CD4-positive, CD25-positive, alpha-beta regulatory T cell (primary cell): ENCODE measurements around the gene DHRS11. TPM values are rescaled to one million over a fixed set of nuclear protein-coding genes. Genes with fewer than 3 reads are reported as not detected.
A peak's percentile ranks its signal among the peaks of the same experiment; 100 is the strongest.

ENCODE experiments used
- ATAC-seq, 2 donors: fragments of 150-1000 bp; cut with Tn5 transposase; one replicate each; pipeline ENCODE4 v1.10.0; 2021; ENCODE audit warnings: low read depth in 2 of 2, moderate number of reproducible peaks in 2 of 2, moderate library complexity in 1 of 2
- DNase-seq, 3 donors: peaks; one replicate each; pipeline versions ENCODE4 v3.0.0 to v3.0.0-alpha.2; 2012 to 2022; ENCODE audit warnings: mixed read lengths in 1 of 3
- H3K27ac ChIP-seq: one replicate; pipeline ENCODE4 v1.7.0; 2013; ENCODE audit warnings: mild to moderate bottlenecking, low read length; ENCODE audit not compliant: insufficient read depth, poor library complexity, severe bottlenecking
- H3K27me3 ChIP-seq: one replicate; pipeline ENCODE4 v1.7.0; 2013; ENCODE audit warnings: low read length; ENCODE audit not compliant: control insufficient read depth, insufficient read depth
- H3K36me3 ChIP-seq: one replicate; pipeline ENCODE4 v1.7.0; 2013; ENCODE audit warnings: mild to moderate bottlenecking, low read length, moderate library complexity; ENCODE audit not compliant: control insufficient read depth, insufficient read depth
- H3K4me1 ChIP-seq: 2 replicates; pipeline ENCODE4 v1.7.0; 2013; ENCODE audit warnings: mild to moderate bottlenecking, low read length; ENCODE audit not compliant: insufficient read depth, control insufficient read depth, poor library complexity, severe bottlenecking
- H3K4me3 ChIP-seq: one replicate; pipeline ENCODE4 v1.7.0; 2013; ENCODE audit warnings: low read depth, mild to moderate bottlenecking, low read length, moderate library complexity
- H3K9me3 ChIP-seq, 2 experiments: 1 replicate in 1 of 2; 2 replicates in 1 of 2; pipeline ENCODE4 v1.7.0; 2013; ENCODE audit warnings: low read length in 2 of 2, mild to moderate bottlenecking in 1 of 2, moderate library complexity in 1 of 2; ENCODE audit not compliant: control insufficient read depth in 2 of 2
- H3K27ac Mint-ChIP-seq, 3 donors: one replicate each; pipeline ENCODE4 v1.8.0; 2020 to 2022; ENCODE audit warnings: mild to moderate bottlenecking in 3 of 3, mixed read lengths in 3 of 3, moderate library complexity in 2 of 3
- H3K27me3 Mint-ChIP-seq: one replicate; pipeline ENCODE4 v1.8.0; 2022; ENCODE audit warnings: mild to moderate bottlenecking, mixed read lengths
- H3K36me3 Mint-ChIP-seq: one replicate; pipeline ENCODE4 v1.8.0; 2020; ENCODE audit warnings: mixed read lengths
- H3K4me1 Mint-ChIP-seq, 4 donors: one replicate each; pipeline ENCODE4 v1.8.0; 2020 to 2022; ENCODE audit warnings: mixed read lengths in 4 of 4, mild to moderate bottlenecking in 1 of 4
- H3K4me3 Mint-ChIP-seq, 4 donors: one replicate each; pipeline ENCODE4 v1.8.0; 2020 to 2022; ENCODE audit warnings: mild to moderate bottlenecking in 4 of 4, mixed read lengths in 4 of 4, moderate library complexity in 3 of 4
- H3K9me3 Mint-ChIP-seq, 7 donors: one replicate each; pipeline ENCODE4 v1.8.0; 2020 to 2022; ENCODE audit warnings: mixed read lengths in 7 of 7, mild to moderate bottlenecking in 3 of 7, moderate library complexity in 2 of 7
- polyA plus RNA-seq, 4 donors: library from polyadenylated mRNA; unstranded; fragments of 300-500 nt; fragmentation: Illumina TruSeq; gene quantifications; one replicate each; pipeline ENCODE4 v1.2.3, GENCODE V29; 2021
- total RNA-seq: library from RNA; stranded (reverse); gene quantifications from one replicate; pipeline ENCODE4 v1.2.3, GENCODE V29; 2022

Gene DHRS11
- total and polyA plus RNA-seq, 5 donors from 2014 or later = 3.3 to 5.5 (median 4.7) TPM

DNA sequence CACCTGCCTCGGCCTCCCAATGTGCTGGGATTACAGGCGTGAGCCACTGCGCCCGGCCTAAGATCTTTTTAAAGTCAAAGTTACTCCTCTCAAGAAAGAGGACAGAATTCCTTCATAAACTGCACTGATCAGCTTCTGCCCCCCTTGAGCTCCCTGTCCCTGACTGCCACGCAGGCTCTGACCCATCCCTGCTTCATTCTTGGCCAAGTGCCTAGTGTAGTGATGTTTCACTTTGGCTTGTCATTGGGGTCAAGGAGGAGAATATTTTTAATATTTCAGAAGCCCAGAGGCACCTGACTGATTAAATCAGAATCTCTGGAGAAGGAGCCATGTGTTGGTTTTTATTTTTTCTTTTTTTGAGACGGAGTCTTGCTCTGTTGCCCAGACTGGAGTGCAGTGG lies 18.8 kb downstream of the DHRS11 start:
- no peaks in the 10 kb centered on the region for H3K27me3 Mint-ChIP-seq

DNA sequence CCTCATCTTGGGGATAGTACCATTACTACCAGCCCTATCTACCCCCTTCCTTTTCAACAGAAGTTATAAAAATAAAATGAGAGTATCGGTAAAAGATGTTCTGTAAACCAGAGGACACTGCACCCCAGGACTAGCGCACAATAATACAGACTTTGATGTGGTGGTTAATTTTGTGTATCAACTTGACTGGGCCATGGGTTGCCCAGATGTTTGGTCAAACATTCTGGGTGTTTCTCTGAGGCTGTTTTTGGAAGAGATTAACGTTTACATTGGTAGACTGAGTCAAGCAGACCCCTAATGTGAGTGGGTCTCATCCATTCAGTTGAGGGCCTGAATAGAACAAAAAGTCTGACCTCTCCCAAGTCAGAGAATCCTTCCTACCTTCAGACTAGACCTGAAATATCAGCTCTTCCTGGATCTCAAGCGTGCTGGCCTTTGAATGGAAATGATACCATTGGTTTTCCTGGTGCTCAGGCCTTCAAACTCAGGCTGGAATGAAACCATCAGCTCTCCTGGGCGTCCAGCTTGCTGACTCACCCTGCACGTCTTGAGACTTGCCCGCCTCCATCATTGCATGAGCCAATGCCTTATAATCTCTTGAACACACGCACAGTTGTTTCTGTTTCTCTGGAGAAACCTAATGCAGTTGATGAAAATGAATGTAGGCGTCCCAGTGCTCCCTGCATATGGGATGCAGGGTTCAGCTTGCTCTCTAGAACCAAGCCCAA lies 19.8 kb downstream of the DHRS11 start:
- no peak for ATAC-seq
- Mint-ChIP-seq H3K36me3 (peaks cover 4% of the 10 kb centered on the region), H3K9me3 (no peaks in the 10 kb centered on the region), H3K4me3 (no peak overlapping the region), H3K27ac (peak overlapping the region in 1 of 3 donors; percentile 29), H3K27me3 (no peaks in the 10 kb centered on the region), H3K4me1 (peaks cover 0 to 5% (median 2%) of the 10 kb centered on the region in 4 donors)
- Histone ChIP-seq H3K27me3 (no peaks in the 10 kb centered on the region), H3K4me3 (no peak overlapping the region), H3K27ac (no peak overlapping the region), H3K9me3 (no peaks in the 10 kb centered on the region), H3K36me3 (no peaks in the 10 kb centered on the region), H3K4me1 (no peaks in the 10 kb centered on the region)
- DNase-seq = no peak

More for the DNA sequence above, 18.8 kb downstream of the DHRS11 start:
- no peak overlapping the region for H3K27ac ChIP-seq
- H3K36me3 Mint-ChIP-seq = peaks cover 4% of the 10 kb centered on the region
- no peak overlapping the region for H3K4me3 Mint-ChIP-seq
- H3K4me1 Mint-ChIP-seq = peaks cover 4 to 14% (median 9%) of the 10 kb centered on the region in 4 donors
- DNase-seq (no peak), ATAC-seq (no peak)
- H3K9me3 Mint-ChIP-seq = no peaks in the 10 kb centered on the region
- no peak overlapping the region for H3K27ac Mint-ChIP-seq
- H3K4me3 ChIP-seq = no peak overlapping the region
- H3K27me3 ChIP-seq = no peaks in the 10 kb centered on the region
- H3K36me3 ChIP-seq = no peaks in the 10 kb centered on the region
- H3K4me1 ChIP-seq = peaks cover 3% of the 10 kb centered on the region
- H3K9me3 ChIP-seq = no peaks in the 10 kb centered on the region

DNA sequence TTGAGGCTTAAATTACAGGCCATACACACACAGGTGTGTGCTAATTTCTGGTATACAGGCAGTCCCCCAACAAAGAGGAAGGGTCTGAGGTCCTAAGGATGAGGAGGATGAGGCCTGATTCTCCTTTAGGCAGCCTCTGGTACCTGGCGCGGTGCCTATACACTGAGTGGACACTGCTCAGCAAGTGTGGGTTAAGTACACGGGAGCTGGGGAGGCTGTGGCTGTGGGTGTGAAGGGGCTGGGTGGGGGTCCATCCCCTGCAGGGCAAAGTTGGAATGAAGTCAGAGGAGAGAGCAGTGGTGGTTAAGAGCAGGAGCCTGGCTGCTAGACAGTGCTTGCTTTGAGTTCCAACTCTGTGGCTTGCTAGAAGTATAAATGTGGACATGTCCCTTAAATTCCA lies 20.6 kb downstream of the DHRS11 start:
- no peak for ATAC-seq
- no peaks in the 10 kb centered on the region for H3K27me3 ChIP-seq
- Mint-ChIP-seq H3K9me3 (no peaks in the 10 kb centered on the region), H3K4me3 (no peak overlapping the region), H3K27me3 (no peaks in the 10 kb centered on the region), H3K36me3 (peaks cover 4% of the 10 kb centered on the region), H3K27ac (no peak overlapping the region), H3K4me1 (peaks cover 0 to 5% (median 2%) of the 10 kb centered on the region in 4 donors)
- H3K9me3 ChIP-seq = no peaks in the 10 kb centered on the region
- H3K36me3 ChIP-seq = no peaks in the 10 kb centered on the region
- H3K27ac ChIP-seq = no peak overlapping the region
- no peak overlapping the region for H3K4me3 ChIP-seq
- DNase-seq = no peak
- H3K4me1 ChIP-seq = no peaks in the 10 kb centered on the region

DNA sequence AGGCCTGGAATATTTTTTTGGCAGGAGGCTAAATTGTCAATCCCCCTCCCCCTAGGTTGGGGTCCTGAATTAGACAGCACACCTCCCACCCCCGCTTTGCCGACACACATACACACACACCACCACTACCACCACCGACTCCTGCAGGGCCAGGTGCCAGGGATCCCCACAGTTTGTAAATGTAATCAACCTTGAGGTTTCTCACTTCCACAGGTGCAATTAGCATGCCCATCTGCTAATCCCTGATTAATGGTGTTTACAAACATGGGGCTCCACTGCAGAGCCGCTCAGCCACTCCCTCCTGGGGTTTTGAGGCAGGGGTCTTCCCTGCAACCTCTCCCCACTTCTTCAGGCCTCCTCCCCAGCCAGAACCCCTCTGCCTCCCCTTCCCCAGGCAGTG lies 21.5 kb downstream of the DHRS11 start:
- H3K27me3 ChIP-seq = no peaks in the 10 kb centered on the region
- DNase-seq = no peak
- H3K4me3 Mint-ChIP-seq = no peak overlapping the region
- H3K36me3 Mint-ChIP-seq = peaks cover 4% of the 10 kb centered on the region
- no peak overlapping the region for H3K27ac Mint-ChIP-seq
- ATAC-seq = no peak
- H3K9me3 Mint-ChIP-seq = no peaks in the 10 kb centered on the region
- no peaks in the 10 kb centered on the region for H3K4me1 ChIP-seq
- peaks cover 0 to 2% (median under 1%) of the 10 kb centered on the region in 4 donors for H3K4me1 Mint-ChIP-seq
- no peaks in the 10 kb centered on the region for H3K27me3 Mint-ChIP-seq
- no peak overlapping the region for H3K27ac ChIP-seq
- H3K9me3 ChIP-seq = no peaks in the 10 kb centered on the region
- H3K36me3 ChIP-seq = no peaks in the 10 kb centered on the region
- H3K4me3 ChIP-seq = no peak overlapping the region

DNA sequence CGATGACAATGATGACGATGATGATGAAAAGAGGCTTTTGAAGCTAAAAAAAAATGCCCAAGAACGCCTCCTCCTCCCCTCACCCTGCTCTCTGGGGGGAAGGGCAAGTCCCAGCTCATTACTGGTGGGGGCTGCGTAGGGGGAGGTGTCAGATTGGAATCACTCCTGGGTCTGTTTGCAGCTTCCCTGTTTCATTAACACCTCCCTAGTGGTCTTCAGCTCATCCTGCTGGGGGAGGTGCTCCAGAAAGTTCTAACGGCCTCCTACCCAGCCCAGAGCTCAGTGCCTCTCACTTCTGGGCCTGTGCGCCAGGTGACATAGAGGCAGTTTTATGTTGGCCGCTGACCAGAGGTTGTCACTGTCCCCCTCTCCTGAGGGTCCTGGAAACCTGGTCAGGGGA lies 22.4 kb downstream of the DHRS11 start:
- Histone ChIP-seq H3K36me3 (no peaks in the 10 kb centered on the region), H3K4me1 (no peaks in the 10 kb centered on the region), H3K9me3 (no peaks in the 10 kb centered on the region), H3K27ac (no peak overlapping the region), H3K4me3 (no peak overlapping the region), H3K27me3 (no peaks in the 10 kb centered on the region)
- Mint-ChIP-seq H3K27me3 (no peaks in the 10 kb centered on the region), H3K4me3 (no peak overlapping the region), H3K9me3 (no peaks in the 10 kb centered on the region), H3K36me3 (peaks cover 4% of the 10 kb centered on the region), H3K27ac (no peak overlapping the region), H3K4me1 (peaks cover 0 to 2% (median 0%) of the 10 kb centered on the region in 4 donors)
- DNase-seq (no peak), ATAC-seq (no peak)

DNA sequence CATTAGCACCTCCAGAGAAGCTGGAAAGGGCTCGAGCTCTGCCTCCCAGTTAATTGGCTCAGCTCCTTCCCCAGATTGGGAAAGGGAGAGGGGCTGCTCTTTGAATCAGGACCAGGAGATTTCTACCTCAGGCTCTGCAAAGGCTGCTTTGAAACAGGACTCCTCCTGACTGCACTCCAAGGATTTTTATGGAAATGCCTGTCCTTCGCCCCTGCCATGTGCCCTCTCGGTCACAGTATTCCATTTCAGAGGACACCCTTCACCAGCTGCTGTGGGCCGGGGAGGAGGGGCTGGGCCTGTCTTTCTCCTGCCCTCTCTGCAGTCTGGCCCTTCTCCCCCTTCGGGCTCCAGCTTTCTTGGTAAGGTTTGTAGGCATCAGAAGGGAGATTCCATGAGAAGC lies 23.3 kb downstream of the DHRS11 start:
- ATAC-seq = no peak
- Mint-ChIP-seq H3K36me3 (peaks cover 4% of the 10 kb centered on the region), H3K9me3 (no peaks in the 10 kb centered on the region), H3K4me1 (peaks cover 0 to 4% (median under 1%) of the 10 kb centered on the region in 4 donors), H3K4me3 (no peak overlapping the region), H3K27ac (no peak overlapping the region), H3K27me3 (no peaks in the 10 kb centered on the region)
- H3K36me3 ChIP-seq = no peaks in the 10 kb centered on the region
- no peaks in the 10 kb centered on the region for H3K27me3 ChIP-seq
- DNase-seq = no peak
- H3K27ac ChIP-seq = no peak overlapping the region
- no peaks in the 10 kb centered on the region for H3K9me3 ChIP-seq
- no peaks in the 10 kb centered on the region for H3K4me1 ChIP-seq
- H3K4me3 ChIP-seq = no peak overlapping the region

DNA sequence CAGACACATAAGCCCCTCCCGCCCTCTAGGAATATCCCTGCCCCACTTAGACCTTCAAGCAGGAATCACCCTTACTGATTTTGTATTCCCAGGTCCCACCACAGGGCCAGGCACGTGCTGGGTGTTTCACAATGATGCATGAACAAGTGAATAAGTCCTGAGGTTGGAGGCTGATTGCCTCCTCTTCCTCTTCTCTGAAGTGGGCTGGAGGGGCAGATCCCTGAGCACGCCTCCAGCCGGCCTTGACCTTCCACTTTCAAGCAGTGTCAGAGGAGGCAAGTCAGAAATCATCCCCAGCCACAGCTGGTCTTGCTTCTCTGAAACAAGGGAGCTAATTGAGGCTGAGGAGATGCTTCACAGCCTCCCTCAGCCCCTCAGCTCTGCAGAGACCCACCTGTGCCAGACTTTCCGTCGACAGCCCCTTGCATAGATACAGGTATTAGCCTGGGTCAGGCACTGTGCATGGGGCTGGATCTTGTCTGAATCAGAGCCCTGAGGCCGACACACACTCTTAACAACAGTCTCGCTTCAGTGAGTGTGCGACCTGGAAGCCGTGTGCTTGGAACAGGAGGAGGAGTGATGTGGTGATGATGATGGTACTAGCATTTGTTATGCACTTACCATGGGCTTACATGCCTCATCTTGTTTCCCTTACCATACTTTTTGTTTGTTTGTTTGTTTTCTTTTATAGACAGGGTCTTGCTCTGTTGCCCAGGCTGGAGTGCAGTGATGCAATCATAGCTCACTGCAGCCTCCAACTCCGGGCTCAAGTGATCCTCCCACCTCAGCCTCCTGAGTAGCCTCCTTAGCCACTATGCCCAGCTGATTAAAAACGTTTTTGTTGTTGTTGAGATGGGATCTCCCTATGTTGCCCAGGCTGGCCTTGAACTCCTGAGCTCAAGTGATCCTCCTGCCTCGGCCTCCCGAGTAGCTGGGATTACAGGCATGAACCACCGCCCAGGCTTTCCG lies 24.7 kb downstream of the DHRS11 start:
- Mint-ChIP-seq H3K4me3 (no peak overlapping the region), H3K27me3 (no peaks in the 10 kb centered on the region), H3K36me3 (peaks cover 4% of the 10 kb centered on the region), H3K9me3 (no peaks in the 10 kb centered on the region), H3K27ac (no peak overlapping the region), H3K4me1 (peaks cover 0 to 5% (median under 1%) of the 10 kb centered on the region in 4 donors)
- DNase-seq = no peak
- H3K4me1 ChIP-seq = no peaks in the 10 kb centered on the region
- no peak overlapping the region for H3K4me3 ChIP-seq
- H3K27ac ChIP-seq = no peak overlapping the region
- no peaks in the 10 kb centered on the region for H3K9me3 ChIP-seq
- no peaks in the 10 kb centered on the region for H3K36me3 ChIP-seq
- no peaks in the 10 kb centered on the region for H3K27me3 ChIP-seq
- no peak for ATAC-seq
